Ovary (tissue), 9 donors: Measurements from ENCODE around the gene ZNF503. TPM values are rescaled to one million over a fixed set of nuclear protein-coding genes. Genes with fewer than 3 reads are reported as not detected.
A peak's percentile ranks its signal among the peaks of the same experiment; 100 is the strongest.

ENCODE experiments used
- DNase-seq, 5 donors: peaks; one replicate each; pipeline ENCODE4 v3.0.0-alpha.2; 2019 to 2020
- H3K27ac ChIP-seq, 2 donors: fragments of 200-600 bp; one replicate each; pipeline versions ENCODE4 v1.5.1 to v1.8.0; 2019 to 2022
- H3K27me3 ChIP-seq: fragments of 200-600 bp; one replicate; pipeline ENCODE4 v1.8.0; 2022
- H3K36me3 ChIP-seq: fragments of 200-600 bp; sonication (generic); one replicate; pipeline ENCODE4 v1.5.1; 2019
- H3K4me1 ChIP-seq: one replicate; pipeline ENCODE4 v1.8.1; 2013; ENCODE audit warnings: mild to moderate bottlenecking, moderate library complexity; ENCODE audit not compliant: insufficient read depth
- H3K4me3 ChIP-seq: fragments of 200-600 bp; sonication (generic); one replicate; pipeline ENCODE4 v1.5.1; 2017
- H3K9me3 ChIP-seq, 2 donors: fragments of 200-600 bp in 1 of 2; sonication (generic) in 1 of 2; one replicate each; pipeline versions ENCODE4 v1.5.1 to v1.8.1; 2013 to 2019; ENCODE audit warnings: mild to moderate bottlenecking in 1 of 2, moderate library complexity in 1 of 2
- EP300 ChIP-seq: sonication (generic); formaldehyde crosslinking; IDR thresholded peaks from one replicate; pipeline ENCODE4 v1.6.1; 2017; ENCODE audit warnings: antibody characterized with exemption
- POLR2A ChIP-seq: fragments of 450-650 bp; IDR thresholded peaks from one replicate; pipeline ENCODE4 v1.6.1; 2017; ENCODE audit warnings: antibody characterized with exemption, mild to moderate bottlenecking, moderate library complexity
- WGBS, 3 donors: extraction: QIAGEN DNeasy Blood & Tissue Kit in 1 of 3; methylation state at CpG; one replicate each; pipeline versions ENCODE4 v1.1.5 to v1.1.7; 2013 to 2017; 5-methylcytosine and 5-hydroxymethylcytosine counted together
- intact Hi-C, 4 donors: fragments of 100-400 bp; cut with DNase I; formaldehyde crosslinking; loops; one replicate each; pipeline versions ENCODE4 v1.11.0 to v1.15.1; 2022 to 2023
- polyA plus RNA-seq, 2 donors: library from polyadenylated mRNA; stranded (reverse); fragments of 200-250 nt in 1 of 2; fragments of 350-450 nt in 1 of 2; fragmentation: Illumina TruSeq in 1 of 2; extraction: RNeasy Lipid Tissue Mini Kit (QIAGEN cat#74804) in 1 of 2; gene quantifications; one replicate each; pipeline ENCODE4 v1.2.3, GENCODE V29; 2013 to 2014
- total RNA-seq, 7 donors: library from RNA; depleted of rRNA in 2 of 7; stranded (reverse); fragments of >200 nt in 2 of 7; fragmentation: NEBNext Ultra II Directional in 3 of 7; extraction: Animal tissue kit (Norgen Biotek cat#: 25700) in 3 of 7; gene quantifications; one replicate each; pipeline versions ENCODE4 v1.1.0 to v1.2.4, GENCODE V29; 2016 to 2023
- TF ChIP-seq, protein P1 (sequence below), 3 donors: fragments of 450-650 bp in 2 of 3; fragments of 200-600 bp in 1 of 3; IDR thresholded peaks; one replicate each; pipeline versions ENCODE4 v1.5.1 to v1.8.0; 2016 to 2022; ENCODE audit warnings: antibody characterized with exemption in 3 of 3, mild to moderate bottlenecking in 1 of 3
- donor health status: DM: no; HTN: no; CAD: no; lungs with moderate emphysema.
- donor health status: DM: no; HTN: no; CAD: no.
- donor health status: Bipolar disorder and iron deficiency.
- donor health status: DM: yes; HTN: yes; CAD: no.
- donor health status: DM: no; HTN: no; CAD: no.
- donor health status: DM: yes; HTN: yes; CAD: no.

Gene ZNF503
- total and polyA plus RNA-seq, 9 donors, result 21.1 to 221 (median 82.2) TPM

DNA sequence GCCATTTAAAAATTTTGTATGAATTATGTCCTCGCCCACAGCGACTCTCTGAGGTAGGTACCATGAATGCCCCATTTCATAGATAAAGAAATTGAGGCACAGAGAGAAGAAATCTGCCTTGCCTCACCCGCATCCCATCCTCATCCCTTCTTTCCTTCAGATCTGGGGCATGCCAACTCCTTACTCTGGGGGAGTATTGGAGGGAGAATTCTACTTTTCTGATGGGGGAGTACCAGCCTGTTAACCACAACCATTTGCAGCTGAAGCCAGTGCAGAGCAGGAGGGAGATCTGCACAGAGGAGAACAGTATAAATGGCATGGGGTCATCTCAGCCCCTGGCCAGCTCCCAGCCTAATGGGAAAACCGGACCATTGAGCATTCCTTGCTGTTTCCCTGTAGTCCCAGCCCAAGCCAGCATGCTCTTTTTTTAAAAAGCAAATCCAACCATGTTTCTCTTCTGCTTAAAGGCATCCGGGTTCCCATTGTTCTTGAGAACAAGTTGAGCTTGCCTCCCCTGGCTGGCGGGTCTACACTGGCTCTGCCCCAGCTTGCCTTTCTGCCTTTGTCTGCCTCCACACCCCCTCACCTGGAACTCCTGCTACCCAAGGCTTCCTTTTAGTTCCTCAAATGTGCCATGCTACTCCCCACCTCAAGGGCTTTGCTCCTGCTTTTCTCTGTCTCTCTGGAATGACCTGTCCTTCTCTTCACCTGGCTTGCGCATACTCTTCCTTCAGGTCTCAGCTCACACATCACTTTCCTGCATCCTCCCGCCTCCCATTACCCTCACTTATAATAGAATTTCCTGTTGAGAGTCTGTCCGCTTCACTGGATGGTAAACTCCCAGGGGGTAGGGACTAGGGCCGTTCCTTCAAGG lies 8.8 kb upstream of the ZNF503 start:
- DNase-seq, result peak; percentile 34 to 51 (median 43)
- intact Hi-C loops, result no loop called here
- Histone ChIP-seq H3K36me3 (no peaks in the 10 kb centered on the region), H3K4me1 (peaks cover 2% of the 10 kb centered on the region), H3K27me3 (no peaks in the 10 kb centered on the region), H3K27ac (peak overlapping the region in 1 of 2 donors; percentile 68), H3K4me3 (no peak overlapping the region), H3K9me3 (no peaks in the 10 kb centered on the region)
- TF ChIP-seq POLR2A (no peak), EP300 (no peak)
- TF ChIP-seq, protein P1, sequence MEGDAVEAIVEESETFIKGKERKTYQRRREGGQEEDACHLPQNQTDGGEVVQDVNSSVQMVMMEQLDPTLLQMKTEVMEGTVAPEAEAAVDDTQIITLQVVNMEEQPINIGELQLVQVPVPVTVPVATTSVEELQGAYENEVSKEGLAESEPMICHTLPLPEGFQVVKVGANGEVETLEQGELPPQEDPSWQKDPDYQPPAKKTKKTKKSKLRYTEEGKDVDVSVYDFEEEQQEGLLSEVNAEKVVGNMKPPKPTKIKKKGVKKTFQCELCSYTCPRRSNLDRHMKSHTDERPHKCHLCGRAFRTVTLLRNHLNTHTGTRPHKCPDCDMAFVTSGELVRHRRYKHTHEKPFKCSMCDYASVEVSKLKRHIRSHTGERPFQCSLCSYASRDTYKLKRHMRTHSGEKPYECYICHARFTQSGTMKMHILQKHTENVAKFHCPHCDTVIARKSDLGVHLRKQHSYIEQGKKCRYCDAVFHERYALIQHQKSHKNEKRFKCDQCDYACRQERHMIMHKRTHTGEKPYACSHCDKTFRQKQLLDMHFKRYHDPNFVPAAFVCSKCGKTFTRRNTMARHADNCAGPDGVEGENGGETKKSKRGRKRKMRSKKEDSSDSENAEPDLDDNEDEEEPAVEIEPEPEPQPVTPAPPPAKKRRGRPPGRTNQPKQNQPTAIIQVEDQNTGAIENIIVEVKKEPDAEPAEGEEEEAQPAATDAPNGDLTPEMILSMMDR (IDR thresholded peaks at IDR 0.05), result no peak
- WGBS, 3 donors, result 64 to 70% (median 67%) methylated on average over 10 of the region's 10 CpGs

DNA sequence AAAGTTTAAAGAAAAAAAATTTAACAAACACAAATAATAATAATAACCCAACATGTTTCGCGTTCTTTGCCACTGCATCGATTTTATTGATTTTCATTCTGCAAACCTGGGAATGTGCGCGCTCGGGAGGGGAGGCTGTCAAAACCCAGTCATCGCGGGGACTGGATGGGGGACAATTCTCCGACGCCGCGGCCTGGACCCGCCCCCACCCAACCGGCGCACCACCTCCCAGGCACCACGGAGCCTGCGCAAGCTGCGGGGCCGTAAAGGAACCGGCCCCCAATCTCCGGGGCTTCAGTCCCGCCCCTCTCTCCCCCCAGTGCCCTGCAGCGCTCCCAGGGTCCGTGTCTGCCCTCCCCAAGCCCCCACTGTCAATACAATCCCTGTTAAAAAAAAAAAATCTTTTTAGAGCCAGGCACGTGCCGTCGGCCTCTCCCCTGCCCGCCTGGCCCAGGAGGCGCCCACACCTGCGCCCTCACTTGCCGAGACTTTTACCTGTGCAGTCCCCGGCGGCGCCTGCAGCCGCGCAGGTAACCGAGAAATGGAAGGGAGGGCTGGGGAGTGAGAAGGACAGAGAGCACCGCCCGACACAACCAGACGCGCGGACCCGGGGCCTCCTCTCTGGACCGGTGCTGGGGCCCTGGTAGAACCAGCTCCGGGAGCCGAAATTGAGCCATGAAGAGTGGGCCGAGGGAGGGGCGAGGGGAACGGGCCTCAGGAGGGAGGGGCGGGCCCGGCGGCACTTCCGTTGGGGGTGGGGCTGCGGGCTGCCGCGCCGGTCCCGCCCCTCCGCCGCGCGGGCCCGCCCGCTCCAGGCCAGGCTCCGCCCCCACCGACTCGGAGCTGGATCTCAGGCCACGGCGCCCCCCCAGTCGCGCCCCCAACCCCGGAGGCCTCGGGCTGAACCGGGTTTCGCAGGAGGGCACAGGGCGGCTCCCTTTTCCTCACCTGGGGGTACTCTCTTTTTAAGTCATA lies 7.6 kb upstream of the ZNF503 start:
- H3K4me1 ChIP-seq, result peaks cover 6% of the 10 kb centered on the region
- H3K27ac ChIP-seq, result peak overlapping the region; percentile 63 to 68
- intact Hi-C loops, result loop anchor here (5.0 to 10.0 kb wide), 5 partner anchors 246 to 1606 kb away; no protein-coding TSS in a partner anchor
- TF ChIP-seq POLR2A (peak; percentile 37), EP300 (no peak)
- TF ChIP-seq, protein P1 (IDR thresholded peaks at IDR 0.05), result no peak
- peak overlapping the region; percentile 83 for H3K4me3 ChIP-seq
- DNase-seq, result peak; percentile 85 to 88 (median 87)
- H3K27me3 ChIP-seq, result no peaks in the 10 kb centered on the region
- no peaks in the 10 kb centered on the region for H3K9me3 ChIP-seq
- WGBS, 3 donors, result 0 to 3% (median 1%) methylated on average over 50 to 76 of the region's 76 CpGs
- H3K36me3 ChIP-seq, result no peaks in the 10 kb centered on the region

DNA sequence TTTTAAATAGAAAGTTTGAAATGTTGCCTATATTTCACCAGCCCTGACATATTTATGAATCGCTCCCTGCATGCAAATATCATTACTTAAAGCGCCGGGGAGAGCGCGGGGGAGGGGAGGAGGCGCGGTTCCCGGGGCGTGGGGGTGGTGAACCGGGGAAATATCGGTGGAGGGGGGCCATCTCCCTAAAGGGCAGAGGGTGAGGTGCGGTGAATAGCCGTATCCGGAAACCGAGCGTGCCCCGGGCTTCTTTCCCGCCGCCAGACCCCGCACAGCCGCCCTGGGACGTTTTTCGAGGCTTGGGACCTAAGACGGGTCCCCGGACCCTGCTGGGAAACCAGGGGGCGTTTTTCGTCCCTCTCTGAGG lies 6.9 kb upstream of the ZNF503 start:
- intact Hi-C loops, result loop anchor here (5.0 to 10.0 kb wide), 5 partner anchors 246 to 1606 kb away; no protein-coding TSS in a partner anchor
- H3K4me3 ChIP-seq, result peak overlapping the region; percentile 83
- WGBS, 3 donors, result 2% methylated on average over 27 of the region's 27 CpGs
- no peaks in the 10 kb centered on the region for H3K36me3 ChIP-seq
- no peak for TF ChIP-seq POLR2A
- no peak for TF ChIP-seq EP300
- TF ChIP-seq, protein P1 (IDR thresholded peaks at IDR 0.05), result no peak
- no peaks in the 10 kb centered on the region for H3K9me3 ChIP-seq
- DNase-seq, result peak; percentile 48 to 64 (median 54)
- no peaks in the 10 kb centered on the region for H3K27me3 ChIP-seq
- peak overlapping the region; percentile 63 to 68 for H3K27ac ChIP-seq
- peaks cover 6% of the 10 kb centered on the region for H3K4me1 ChIP-seq
